HepG2 (cell line): ENCODE results near the gene VAMP5. TPM values are rescaled to one million over a fixed set of nuclear protein-coding genes. Genes with fewer than 3 reads are reported as not detected.

ENCODE experiments used
- GATA4 ChIP-seq: sonication (generic); IDR thresholded peaks from 2 replicates; pipeline ENCODE4 v1.6.1; 2016; ENCODE audit warnings: antibody characterized with exemption, low read depth, borderline replicate concordance
- HCFC1 ChIP-seq: fragments of 150-350 bp; IDR thresholded peaks from 2 replicates; pipeline ENCODE4 v1.6.1; 2014; ENCODE audit warnings: low read depth, low read length
- NFATC3 ChIP-seq: sonication (generic); formaldehyde crosslinking; IDR thresholded peaks from 2 replicates; pipeline ENCODE4 v1.5.1; 2020; ENCODE audit warnings: mild to moderate bottlenecking, missing genetic modification reagents
- SMARCE1 ChIP-seq: fragments of 450-650 bp; IDR thresholded peaks from 2 replicates; pipeline ENCODE4 v1.6.1; 2017; ENCODE audit warnings: borderline replicate concordance
- TOPORS ChIP-seq: sonication (generic); formaldehyde crosslinking; IDR thresholded peaks from 2 replicates; pipeline ENCODE4 v1.8.0; 2023; ENCODE audit warnings: mild to moderate bottlenecking, missing genetic modification reagents
- ZBTB21 ChIP-seq: sonication (generic); formaldehyde crosslinking; IDR thresholded peaks from 2 replicates; pipeline ENCODE4 v1.4.0; 2020; ENCODE audit warnings: missing genetic modification reagents
- ZFP90 ChIP-seq: sonication (generic); formaldehyde crosslinking; IDR thresholded peaks from 2 replicates; pipeline ENCODE4 v1.8.0; 2022; ENCODE audit warnings: missing genetic modification reagents, mild to moderate bottlenecking, inconsistent platforms, borderline replicate concordance
- ZNF672 ChIP-seq: sonication (generic); formaldehyde crosslinking; IDR thresholded peaks from 2 replicates; pipeline ENCODE4 v1.8.1; 2022; ENCODE audit warnings: missing genetic modification reagents
- ZNF75D ChIP-seq: sonication (generic); formaldehyde crosslinking; IDR thresholded peaks from 2 replicates; pipeline ENCODE4 v1.8.1; 2023; ENCODE audit warnings: missing genetic modification reagents, mild to moderate bottlenecking, borderline replicate concordance
- ZNF772 ChIP-seq: sonication (generic); formaldehyde crosslinking; IDR thresholded peaks from 2 replicates; pipeline ENCODE4 v1.5.0; 2020; ENCODE audit warnings: mild to moderate bottlenecking, missing genetic modification reagents
- ZNF839 ChIP-seq: sonication (generic); formaldehyde crosslinking; IDR thresholded peaks from 2 replicates; pipeline ENCODE4 v1.4.0; 2020; ENCODE audit warnings: missing genetic modification reagents, mild to moderate bottlenecking, borderline replicate concordance
- polyA plus RNA-seq, 8 experiments: library from polyadenylated mRNA; depleted of rRNA in 3 of 8; stranded (reverse) in 7 of 8; unstranded in 1 of 8; fragments of >200 nt; fragmentation: Illumina TruSeq in 4 of 8; extraction: Trizol in 4 of 8; gene quantifications; 2 replicates each; pipeline versions ENCODE4 v1.2.1 to v1.2.3, GENCODE V29; 2011 to 2016; ENCODE audit warnings: low read depth in 4 of 8, missing spikeins in 1 of 8, mixed read lengths in 1 of 8; ENCODE audit not compliant: insufficient read depth in 1 of 8
- total RNA-seq, 5 experiments: library from RNA; depleted of rRNA; stranded (reverse); fragments of >200 nt; fragmentation: Illumina TruSeq; extraction: Trizol; gene quantifications; 2 replicates each; pipeline ENCODE4 v1.2.3, GENCODE V29; 2016; ENCODE audit warnings: low read depth in 1 of 5
- TF ChIP-seq, protein P1 (sequence below): sonication (generic); formaldehyde crosslinking; IDR thresholded peaks from 2 replicates; pipeline ENCODE4 v1.4.0; 2020; ENCODE audit warnings: missing genetic modification reagents
- TF ChIP-seq, protein P2 (sequence below): sonication (generic); formaldehyde crosslinking; IDR thresholded peaks from 2 replicates; pipeline ENCODE4 v1.8.0; 2022; ENCODE audit warnings: mild to moderate bottlenecking, missing genetic modification reagents, moderate library complexity
- TF ChIP-seq, protein P3 (sequence below): sonication (generic); formaldehyde crosslinking; IDR thresholded peaks from 2 replicates; pipeline ENCODE4 v1.4.0; 2020; ENCODE audit warnings: mild to moderate bottlenecking, missing genetic modification reagents, borderline replicate concordance
- TF ChIP-seq, protein P4 (sequence below): sonication (generic); formaldehyde crosslinking; IDR thresholded peaks from 2 replicates; pipeline ENCODE4 v1.5.0; 2020; ENCODE audit warnings: missing genetic modification reagents
- TF ChIP-seq, protein P5 (sequence below): IDR thresholded peaks from 2 replicates; pipeline ENCODE4 v1.6.1; 2016; ENCODE audit warnings: control low read depth
- TF ChIP-seq, protein P6 (sequence below): sonication (generic); formaldehyde crosslinking; IDR thresholded peaks from 2 replicates; pipeline ENCODE4 v1.4.0; 2020; ENCODE audit warnings: missing genetic modification reagents

VAMP5 gene
- total and polyA plus RNA-seq, 2 of the 13 experiments (the other 11 are each of a cell fraction or from before 2014, with no cell fraction given) = 7.2 to 56.7 TPM

DNA sequence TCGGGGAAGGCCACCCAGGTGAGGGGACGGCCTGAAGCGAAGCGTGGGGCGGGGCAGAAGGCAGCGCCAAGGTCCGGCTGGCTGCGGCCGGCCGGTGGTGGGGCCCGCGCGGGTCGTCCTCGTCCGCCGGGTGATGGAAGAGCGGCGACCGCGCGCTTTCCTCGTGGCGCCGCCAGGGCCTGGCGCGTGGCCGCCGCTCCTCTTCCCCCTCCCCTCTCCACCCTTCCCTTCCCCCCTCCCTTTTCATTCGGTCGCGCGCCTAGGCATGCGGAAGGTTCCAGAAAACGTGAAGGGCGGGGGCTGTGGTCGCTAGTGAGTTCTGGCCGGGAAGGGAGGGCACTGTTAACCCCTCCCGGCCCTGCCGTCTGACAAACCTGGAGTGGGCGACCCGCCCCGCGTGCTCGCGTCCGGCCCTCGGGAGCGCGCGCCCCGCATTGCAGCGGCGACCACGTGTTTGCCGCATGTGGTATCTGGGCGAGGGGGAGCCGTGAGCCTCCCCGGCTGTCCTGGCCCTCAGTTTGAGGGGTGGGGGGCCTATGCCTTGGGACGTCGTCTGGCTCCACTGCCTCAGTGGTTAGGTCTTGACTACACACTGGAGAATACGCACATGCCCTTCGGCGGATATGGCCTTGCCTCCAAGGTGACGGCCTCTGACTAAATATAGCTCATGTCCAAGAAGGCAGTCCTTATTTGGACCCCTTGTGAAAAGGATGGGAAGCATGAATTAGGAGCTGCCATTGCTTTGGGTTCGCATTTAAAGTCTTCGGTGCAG, 44.7 kb upstream of the VAMP5 start (continued):
- TF ChIP-seq, protein P1, sequence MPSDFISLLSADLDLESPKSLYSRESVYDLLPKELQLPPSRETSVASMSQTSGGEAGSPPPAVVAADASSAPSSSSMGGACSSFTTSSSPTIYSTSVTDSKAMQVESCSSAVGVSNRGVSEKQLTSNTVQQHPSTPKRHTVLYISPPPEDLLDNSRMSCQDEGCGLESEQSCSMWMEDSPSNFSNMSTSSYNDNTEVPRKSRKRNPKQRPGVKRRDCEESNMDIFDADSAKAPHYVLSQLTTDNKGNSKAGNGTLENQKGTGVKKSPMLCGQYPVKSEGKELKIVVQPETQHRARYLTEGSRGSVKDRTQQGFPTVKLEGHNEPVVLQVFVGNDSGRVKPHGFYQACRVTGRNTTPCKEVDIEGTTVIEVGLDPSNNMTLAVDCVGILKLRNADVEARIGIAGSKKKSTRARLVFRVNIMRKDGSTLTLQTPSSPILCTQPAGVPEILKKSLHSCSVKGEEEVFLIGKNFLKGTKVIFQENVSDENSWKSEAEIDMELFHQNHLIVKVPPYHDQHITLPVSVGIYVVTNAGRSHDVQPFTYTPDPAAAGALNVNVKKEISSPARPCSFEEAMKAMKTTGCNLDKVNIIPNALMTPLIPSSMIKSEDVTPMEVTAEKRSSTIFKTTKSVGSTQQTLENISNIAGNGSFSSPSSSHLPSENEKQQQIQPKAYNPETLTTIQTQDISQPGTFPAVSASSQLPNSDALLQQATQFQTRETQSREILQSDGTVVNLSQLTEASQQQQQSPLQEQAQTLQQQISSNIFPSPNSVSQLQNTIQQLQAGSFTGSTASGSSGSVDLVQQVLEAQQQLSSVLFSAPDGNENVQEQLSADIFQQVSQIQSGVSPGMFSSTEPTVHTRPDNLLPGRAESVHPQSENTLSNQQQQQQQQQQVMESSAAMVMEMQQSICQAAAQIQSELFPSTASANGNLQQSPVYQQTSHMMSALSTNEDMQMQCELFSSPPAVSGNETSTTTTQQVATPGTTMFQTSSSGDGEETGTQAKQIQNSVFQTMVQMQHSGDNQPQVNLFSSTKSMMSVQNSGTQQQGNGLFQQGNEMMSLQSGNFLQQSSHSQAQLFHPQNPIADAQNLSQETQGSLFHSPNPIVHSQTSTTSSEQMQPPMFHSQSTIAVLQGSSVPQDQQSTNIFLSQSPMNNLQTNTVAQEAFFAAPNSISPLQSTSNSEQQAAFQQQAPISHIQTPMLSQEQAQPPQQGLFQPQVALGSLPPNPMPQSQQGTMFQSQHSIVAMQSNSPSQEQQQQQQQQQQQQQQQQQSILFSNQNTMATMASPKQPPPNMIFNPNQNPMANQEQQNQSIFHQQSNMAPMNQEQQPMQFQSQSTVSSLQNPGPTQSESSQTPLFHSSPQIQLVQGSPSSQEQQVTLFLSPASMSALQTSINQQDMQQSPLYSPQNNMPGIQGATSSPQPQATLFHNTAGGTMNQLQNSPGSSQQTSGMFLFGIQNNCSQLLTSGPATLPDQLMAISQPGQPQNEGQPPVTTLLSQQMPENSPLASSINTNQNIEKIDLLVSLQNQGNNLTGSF (CRISPR knock-in tag) = peak; percentile 59; the same call in 1 of the 2 replicates
- peak; percentile 22 for TF ChIP-seq TOPORS (CRISPR knock-in tag)
- TF ChIP-seq SMARCE1 = no peak
- TF ChIP-seq, protein P2, sequence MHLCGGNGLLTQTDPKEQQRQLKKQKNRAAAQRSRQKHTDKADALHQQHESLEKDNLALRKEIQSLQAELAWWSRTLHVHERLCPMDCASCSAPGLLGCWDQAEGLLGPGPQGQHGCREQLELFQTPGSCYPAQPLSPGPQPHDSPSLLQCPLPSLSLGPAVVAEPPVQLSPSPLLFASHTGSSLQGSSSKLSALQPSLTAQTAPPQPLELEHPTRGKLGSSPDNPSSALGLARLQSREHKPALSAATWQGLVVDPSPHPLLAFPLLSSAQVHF = peak; percentile 59; the same call in 1 of the 2 replicates
- TF ChIP-seq, protein P3, sequence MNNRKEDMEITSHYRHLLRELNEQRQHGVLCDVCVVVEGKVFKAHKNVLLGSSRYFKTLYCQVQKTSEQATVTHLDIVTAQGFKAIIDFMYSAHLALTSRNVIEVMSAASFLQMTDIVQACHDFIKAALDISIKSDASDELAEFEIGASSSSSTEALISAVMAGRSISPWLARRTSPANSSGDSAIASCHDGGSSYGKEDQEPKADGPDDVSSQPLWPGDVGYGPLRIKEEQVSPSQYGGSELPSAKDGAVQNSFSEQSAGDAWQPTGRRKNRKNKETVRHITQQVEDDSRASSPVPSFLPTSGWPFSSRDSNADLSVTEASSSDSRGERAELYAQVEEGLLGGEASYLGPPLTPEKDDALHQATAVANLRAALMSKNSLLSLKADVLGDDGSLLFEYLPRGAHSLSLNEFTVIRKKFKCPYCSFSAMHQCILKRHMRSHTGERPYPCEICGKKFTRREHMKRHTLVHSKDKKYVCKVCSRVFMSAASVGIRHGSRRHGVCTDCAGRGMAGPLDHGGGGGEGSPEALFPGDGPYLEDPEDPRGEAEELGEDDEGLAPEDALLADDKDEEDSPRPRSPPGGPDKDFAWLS = 0 out of 2 replicates have a peak, but pooled peaks have one; percentile 31
- TF ChIP-seq ZNF672 (CRISPR knock-in tag) = peak; percentile 47; the same call in 1 of the 2 replicates
- TF ChIP-seq, protein P4, sequence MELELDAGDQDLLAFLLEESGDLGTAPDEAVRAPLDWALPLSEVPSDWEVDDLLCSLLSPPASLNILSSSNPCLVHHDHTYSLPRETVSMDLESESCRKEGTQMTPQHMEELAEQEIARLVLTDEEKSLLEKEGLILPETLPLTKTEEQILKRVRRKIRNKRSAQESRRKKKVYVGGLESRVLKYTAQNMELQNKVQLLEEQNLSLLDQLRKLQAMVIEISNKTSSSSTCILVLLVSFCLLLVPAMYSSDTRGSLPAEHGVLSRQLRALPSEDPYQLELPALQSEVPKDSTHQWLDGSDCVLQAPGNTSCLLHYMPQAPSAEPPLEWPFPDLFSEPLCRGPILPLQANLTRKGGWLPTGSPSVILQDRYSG = peak; percentile 67; the same call in 1 of the 2 replicates
- peak; percentile 92 for TF ChIP-seq ZNF772 (CRISPR knock-in tag)
- no peak for TF ChIP-seq HCFC1
- TF ChIP-seq NFATC3 = no peak
- no peak; the same call in 1 of the 2 replicates for TF ChIP-seq ZFP90
- no peak for TF ChIP-seq ZBTB21
- TF ChIP-seq ZNF839 = no peak
- TF ChIP-seq, protein P5, sequence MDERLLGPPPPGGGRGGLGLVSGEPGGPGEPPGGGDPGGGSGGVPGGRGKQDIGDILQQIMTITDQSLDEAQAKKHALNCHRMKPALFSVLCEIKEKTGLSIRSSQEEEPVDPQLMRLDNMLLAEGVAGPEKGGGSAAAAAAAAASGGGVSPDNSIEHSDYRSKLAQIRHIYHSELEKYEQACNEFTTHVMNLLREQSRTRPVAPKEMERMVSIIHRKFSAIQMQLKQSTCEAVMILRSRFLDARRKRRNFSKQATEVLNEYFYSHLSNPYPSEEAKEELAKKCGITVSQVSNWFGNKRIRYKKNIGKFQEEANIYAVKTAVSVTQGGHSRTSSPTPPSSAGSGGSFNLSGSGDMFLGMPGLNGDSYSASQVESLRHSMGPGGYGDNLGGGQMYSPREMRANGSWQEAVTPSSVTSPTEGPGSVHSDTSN (CRISPR knock-in tag) = no peak
- TF ChIP-seq, protein P6, sequence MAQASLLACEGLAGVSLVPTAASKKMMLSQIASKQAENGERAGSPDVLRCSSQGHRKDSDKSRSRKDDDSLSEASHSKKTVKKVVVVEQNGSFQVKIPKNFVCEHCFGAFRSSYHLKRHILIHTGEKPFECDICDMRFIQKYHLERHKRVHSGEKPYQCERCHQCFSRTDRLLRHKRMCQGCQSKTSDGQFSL (CRISPR knock-in tag) = no peak
- TF ChIP-seq ZNF75D = no peak
- no peak for TF ChIP-seq GATA4
